Peyer's patch (tissue), 4 donors: ENCODE results near the gene DISP2.

Experiments used
- POLR2A ChIP-seq, 2 donors: fragments of 450-650 bp; IDR thresholded peaks; one replicate each; pipeline ENCODE4 v1.5.1; 2017; ENCODE audit warnings: antibody characterized with exemption in 2 of 2, mild to moderate bottlenecking in 2 of 2, moderate library complexity in 2 of 2
- TF ChIP-seq, protein P1 (sequence below), 6 experiments: fragments of 450-650 bp in 4 of 6; fragments of 200-600 bp in 2 of 6; sonication (generic) in 1 of 6; IDR thresholded peaks; one replicate each; pipeline ENCODE4 v1.5.1; 2017 to 2019; ENCODE audit warnings: antibody characterized with exemption in 6 of 6, mild to moderate bottlenecking in 3 of 6, moderate library complexity in 1 of 6

DNA sequence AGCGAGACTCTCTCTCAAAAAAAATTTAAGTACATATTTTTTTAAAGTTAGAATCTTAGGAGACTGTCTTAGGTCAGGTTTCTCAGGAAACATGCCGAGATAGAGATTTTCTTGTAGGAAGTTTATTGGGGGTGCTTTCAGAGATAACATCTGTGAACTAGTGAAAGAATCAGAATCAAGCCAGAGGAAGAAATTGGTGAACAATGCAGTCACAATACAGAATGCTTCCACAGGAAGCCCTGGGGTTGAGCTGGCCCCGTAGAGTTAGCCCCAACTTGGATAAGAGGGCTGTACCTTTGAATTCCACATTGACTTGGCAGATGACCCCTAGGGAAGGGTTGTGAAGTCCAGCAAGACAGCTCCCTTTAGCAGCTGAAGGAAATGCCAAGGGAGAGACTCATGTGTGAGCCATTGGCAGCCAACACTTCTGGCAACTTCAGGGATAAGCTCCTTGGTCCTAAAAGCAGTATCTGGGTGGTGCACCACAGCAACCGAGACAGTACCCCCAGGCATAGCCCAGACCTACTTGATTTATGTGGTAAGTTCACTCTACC lies 43.2 kb upstream of the DISP2 start:
- TF ChIP-seq, protein P1, sequence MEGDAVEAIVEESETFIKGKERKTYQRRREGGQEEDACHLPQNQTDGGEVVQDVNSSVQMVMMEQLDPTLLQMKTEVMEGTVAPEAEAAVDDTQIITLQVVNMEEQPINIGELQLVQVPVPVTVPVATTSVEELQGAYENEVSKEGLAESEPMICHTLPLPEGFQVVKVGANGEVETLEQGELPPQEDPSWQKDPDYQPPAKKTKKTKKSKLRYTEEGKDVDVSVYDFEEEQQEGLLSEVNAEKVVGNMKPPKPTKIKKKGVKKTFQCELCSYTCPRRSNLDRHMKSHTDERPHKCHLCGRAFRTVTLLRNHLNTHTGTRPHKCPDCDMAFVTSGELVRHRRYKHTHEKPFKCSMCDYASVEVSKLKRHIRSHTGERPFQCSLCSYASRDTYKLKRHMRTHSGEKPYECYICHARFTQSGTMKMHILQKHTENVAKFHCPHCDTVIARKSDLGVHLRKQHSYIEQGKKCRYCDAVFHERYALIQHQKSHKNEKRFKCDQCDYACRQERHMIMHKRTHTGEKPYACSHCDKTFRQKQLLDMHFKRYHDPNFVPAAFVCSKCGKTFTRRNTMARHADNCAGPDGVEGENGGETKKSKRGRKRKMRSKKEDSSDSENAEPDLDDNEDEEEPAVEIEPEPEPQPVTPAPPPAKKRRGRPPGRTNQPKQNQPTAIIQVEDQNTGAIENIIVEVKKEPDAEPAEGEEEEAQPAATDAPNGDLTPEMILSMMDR (IDR thresholded peaks at IDR 0.05) = no peak
- no peak for TF ChIP-seq POLR2A (IDR thresholded peaks at IDR 0.05)
